Measurements from ENCODE around the gene TMEM207.

The TMEM207 gene

GRCh38 chr3:190399677-190400076 lies 50.0 kb downstream of the TMEM207 start:
- Mint-ChIP-seq H3K9me3 (no peaks in the 10 kb centered on the region), H3K36me3 (ENCODE audit: insufficient read depth) (no peaks in the 10 kb centered on the region), H3K27ac (ENCODE audit: low read depth) (no peak overlapping the region), H3K4me1 (no peaks in the 10 kb centered on the region), H3K4me3 (no peak overlapping the region), H3K27me3 (no peaks in the 10 kb centered on the region)
- ATAC-seq (replicated peaks; ENCODE audit: extremely low read depth, poor library complexity, severe bottlenecking) (no peak), DNase-seq (ENCODE audit: low spot score in 2 of 2) (no peak)

GRCh38 chr3:190397889-190398288 lies 51.8 kb downstream of the TMEM207 start:
- Mint-ChIP-seq H3K4me3 (no peak overlapping the region), H3K9me3 (no peaks in the 10 kb centered on the region), H3K27me3 (peaks cover 5% of the 10 kb centered on the region), H3K27ac (ENCODE audit: low read depth) (no peak overlapping the region), H3K4me1 (no peaks in the 10 kb centered on the region), H3K36me3 (ENCODE audit: insufficient read depth) (no peaks in the 10 kb centered on the region)
- no peak for DNase-seq (ENCODE audit: low spot score in 2 of 2)
- no peak for ATAC-seq (replicated peaks; ENCODE audit: extremely low read depth, poor library complexity, severe bottlenecking)

GRCh38 chr3:190396001-190396400 lies 53.7 kb downstream of the TMEM207 start:
- H3K4me3 Mint-ChIP-seq, result no peak overlapping the region
- no peaks in the 10 kb centered on the region for H3K9me3 Mint-ChIP-seq
- H3K27ac Mint-ChIP-seq (ENCODE audit: low read depth), result no peak overlapping the region
- H3K36me3 Mint-ChIP-seq (ENCODE audit: insufficient read depth), result no peaks in the 10 kb centered on the region
- peaks cover 13% of the 10 kb centered on the region for H3K27me3 Mint-ChIP-seq
- no peaks in the 10 kb centered on the region for H3K4me1 Mint-ChIP-seq
- no peak for ATAC-seq (replicated peaks; ENCODE audit: extremely low read depth, poor library complexity, severe bottlenecking)
- no peak for DNase-seq (ENCODE audit: low spot score in 2 of 2)

GRCh38 chr3:190388703-190389102 lies 61.0 kb downstream of the TMEM207 start:
- Mint-ChIP-seq H3K27ac (ENCODE audit: low read depth) (no peak overlapping the region), H3K4me3 (no peak overlapping the region), H3K27me3 (peaks cover 32% of the 10 kb centered on the region), H3K4me1 (no peaks in the 10 kb centered on the region), H3K36me3 (ENCODE audit: insufficient read depth) (no peaks in the 10 kb centered on the region), H3K9me3 (no peaks in the 10 kb centered on the region)
- ATAC-seq (replicated peaks; ENCODE audit: extremely low read depth, poor library complexity, severe bottlenecking) (no peak), DNase-seq (ENCODE audit: low spot score in 2 of 2) (no peak)

GRCh38 chr3:190387578-190388213 lies 62.0 kb downstream of the TMEM207 start, which contains the start of gene CLDN16:
Gene CLDN16 (plus strand): TSS chr3:190388163. CDS start chr3:190388330, 167 bp downstream.
- no peak for DNase-seq (ENCODE audit: low spot score in 2 of 2)
- H3K27me3 Mint-ChIP-seq, result peaks cover 30% of the 10 kb centered on the region
- no peaks in the 10 kb centered on the region for H3K36me3 Mint-ChIP-seq (ENCODE audit: insufficient read depth)
- no peak for ATAC-seq (replicated peaks; ENCODE audit: extremely low read depth, poor library complexity, severe bottlenecking)
- H3K4me3 Mint-ChIP-seq, result no peak within 1 kb of the TSS
- H3K4me1 Mint-ChIP-seq, result no peaks in the 10 kb centered on the region
- no peak within 1 kb of the TSS for H3K27ac Mint-ChIP-seq (ENCODE audit: low read depth)
- H3K9me3 Mint-ChIP-seq, result no peaks in the 10 kb centered on the region

- Mint-ChIP-seq H3K4me1 (no peaks in the 10 kb centered on the region), H3K27me3 (peaks cover 39% of the 10 kb centered on the region), H3K4me3 (no peak overlapping the region), H3K27ac (ENCODE audit: low read depth) (no peak overlapping the region), H3K9me3 (no peaks in the 10 kb centered on the region), H3K36me3 (ENCODE audit: insufficient read depth) (no peaks in the 10 kb centered on the region)
- DNase-seq (ENCODE audit: low spot score in 2 of 2) (no peak), ATAC-seq (replicated peaks; ENCODE audit: extremely low read depth, poor library complexity, severe bottlenecking) (no peak)
Measured at GRCh38 chr3:190385731-190386688, 63.7 kb downstream of the TMEM207 start.

- peaks cover 56% of the 10 kb centered on the region for H3K27me3 Mint-ChIP-seq
- H3K9me3 Mint-ChIP-seq, result no peaks in the 10 kb centered on the region
- H3K4me1 Mint-ChIP-seq, result no peaks in the 10 kb centered on the region
- DNase-seq (ENCODE audit: low spot score in 2 of 2), result no peak
- no peak overlapping the region for H3K27ac Mint-ChIP-seq (ENCODE audit: low read depth)
- no peaks in the 10 kb centered on the region for H3K36me3 Mint-ChIP-seq (ENCODE audit: insufficient read depth)
- H3K4me3 Mint-ChIP-seq, result no peak overlapping the region
- no peak for ATAC-seq (replicated peaks; ENCODE audit: extremely low read depth, poor library complexity, severe bottlenecking)
Measured at GRCh38 chr3:190384309-190384756, 65.4 kb downstream of the TMEM207 start.

GRCh38 chr3:190382082-190382481 lies 67.6 kb downstream of the TMEM207 start:
- Mint-ChIP-seq H3K36me3 (ENCODE audit: insufficient read depth) (no peaks in the 10 kb centered on the region), H3K4me1 (no peaks in the 10 kb centered on the region), H3K9me3 (no peaks in the 10 kb centered on the region), H3K4me3 (no peak overlapping the region), H3K27me3 (peaks cover 45% of the 10 kb centered on the region), H3K27ac (ENCODE audit: low read depth) (no peak overlapping the region)
- ATAC-seq (replicated peaks; ENCODE audit: extremely low read depth, poor library complexity, severe bottlenecking) (no peak), DNase-seq (ENCODE audit: low spot score in 2 of 2) (no peak)

- Mint-ChIP-seq H3K4me1 (no peaks in the 10 kb centered on the region), H3K4me3 (no peak overlapping the region), H3K36me3 (ENCODE audit: insufficient read depth) (no peaks in the 10 kb centered on the region), H3K9me3 (no peaks in the 10 kb centered on the region), H3K27ac (ENCODE audit: low read depth) (no peak overlapping the region), H3K27me3 (peaks cover 49% of the 10 kb centered on the region)
- DNase-seq (ENCODE audit: low spot score in 2 of 2), result no peak
- ATAC-seq (replicated peaks; ENCODE audit: extremely low read depth, poor library complexity, severe bottlenecking), result no peak
Measured at GRCh38 chr3:190381441-190381840, 68.3 kb downstream of the TMEM207 start.

GRCh38 chr3:190380184-190380583 lies 69.5 kb downstream of the TMEM207 start:
- H3K4me3 Mint-ChIP-seq, result no peak overlapping the region
- no peak overlapping the region for H3K27ac Mint-ChIP-seq (ENCODE audit: low read depth)
- DNase-seq (ENCODE audit: low spot score in 2 of 2), result no peak
- H3K36me3 Mint-ChIP-seq (ENCODE audit: insufficient read depth), result no peaks in the 10 kb centered on the region
- peaks cover 61% of the 10 kb centered on the region for H3K27me3 Mint-ChIP-seq
- no peaks in the 10 kb centered on the region for H3K4me1 Mint-ChIP-seq
- no peak for ATAC-seq (replicated peaks; ENCODE audit: extremely low read depth, poor library complexity, severe bottlenecking)
- H3K9me3 Mint-ChIP-seq, result no peaks in the 10 kb centered on the region
